Right atrium auricular region (tissue), 2 donors: Measurements from ENCODE around the gene CDC42BPG. TPM values are rescaled to one million over a fixed set of nuclear protein-coding genes. Genes with fewer than 3 reads are reported as not detected.
A peak's percentile ranks its signal among the peaks of the same experiment; 100 is the strongest.

Experiments used
- DNase-seq: peaks from one replicate; pipeline ENCODE4 v3.0.0-alpha.2; 2019; ENCODE audit warnings: low spot score
- H3K27ac ChIP-seq, 2 donors: fragments of 200-600 bp; sonication (generic); 1 replicate in 1 of 2; 2 replicates in 1 of 2; pipeline ENCODE4 v1.5.1; 2016 to 2019
- H3K27me3 ChIP-seq, 2 donors: fragments of 200-600 bp; sonication (generic); one replicate each; pipeline versions ENCODE4 v1.5.1 to v1.6.0; 2017 to 2019
- H3K36me3 ChIP-seq: fragments of 200-600 bp; sonication (generic); one replicate; pipeline ENCODE4 v1.5.1; 2016
- H3K4me1 ChIP-seq, 2 donors: fragments of 200-600 bp; sonication (generic); one replicate each; pipeline versions ENCODE4 v1.5.1 to v1.6.0; 2017 to 2019
- H3K4me3 ChIP-seq, 2 donors: fragments of 200-600 bp; sonication (generic); 1 replicate in 1 of 2; 2 replicates in 1 of 2; pipeline ENCODE4 v1.5.1; 2017 to 2019; ENCODE audit warnings: mild to moderate bottlenecking in 1 of 2, moderate library complexity in 1 of 2
- H3K9me3 ChIP-seq, 2 donors: fragments of 200-600 bp; sonication (generic); one replicate each; pipeline ENCODE4 v1.5.1; 2019
- CTCF ChIP-seq, 2 donors: fragments of 200-600 bp; sonication (generic); IDR thresholded peaks; one replicate each; pipeline ENCODE4 v1.5.1; 2019; ENCODE audit warnings: antibody characterized with exemption in 2 of 2
- total RNA-seq, 2 donors: library from RNA; depleted of rRNA; stranded (reverse); fragments of >200 nt; gene quantifications; one replicate each; pipeline ENCODE4 v1.1.0, GENCODE V29; 2016

CDC42BPG gene
- total RNA-seq, 2 donors from 2014 or later = 0.33 to 1.0 TPM

GRCh38 chr11:64864473-64865285 is 20.2 kb upstream of the CDC42BPG start:
- Histone ChIP-seq H3K9me3 (no peaks in the 10 kb centered on the region), H3K4me3 (peak overlapping the region in 1 of 2 donors; percentile 14), H3K27ac (peak overlapping the region; percentile 91 to 96), H3K27me3 (no peaks in the 10 kb centered on the region), H3K4me1 (peaks cover 0 to 89% of the 10 kb centered on the region in 2 donors), H3K36me3 (peaks cover 11% of the 10 kb centered on the region)
- TF ChIP-seq CTCF (IDR thresholded peaks at IDR 0.05) = no peak
- peak; percentile 86 for DNase-seq

GRCh38 chr11:64864135-64864472 is 19.7 kb upstream of the CDC42BPG start:
- H3K4me3 ChIP-seq = peak overlapping the region in 1 of 2 donors; percentile 14
- H3K27me3 ChIP-seq = no peaks in the 10 kb centered on the region
- no peak for TF ChIP-seq CTCF (IDR thresholded peaks at IDR 0.05)
- peaks cover 15% of the 10 kb centered on the region for H3K36me3 ChIP-seq
- DNase-seq = no peak
- peaks cover 0 to 89% of the 10 kb centered on the region in 2 donors for H3K4me1 ChIP-seq
- peak overlapping the region; percentile 91 to 96 for H3K27ac ChIP-seq
- H3K9me3 ChIP-seq = no peaks in the 10 kb centered on the region

DNA sequence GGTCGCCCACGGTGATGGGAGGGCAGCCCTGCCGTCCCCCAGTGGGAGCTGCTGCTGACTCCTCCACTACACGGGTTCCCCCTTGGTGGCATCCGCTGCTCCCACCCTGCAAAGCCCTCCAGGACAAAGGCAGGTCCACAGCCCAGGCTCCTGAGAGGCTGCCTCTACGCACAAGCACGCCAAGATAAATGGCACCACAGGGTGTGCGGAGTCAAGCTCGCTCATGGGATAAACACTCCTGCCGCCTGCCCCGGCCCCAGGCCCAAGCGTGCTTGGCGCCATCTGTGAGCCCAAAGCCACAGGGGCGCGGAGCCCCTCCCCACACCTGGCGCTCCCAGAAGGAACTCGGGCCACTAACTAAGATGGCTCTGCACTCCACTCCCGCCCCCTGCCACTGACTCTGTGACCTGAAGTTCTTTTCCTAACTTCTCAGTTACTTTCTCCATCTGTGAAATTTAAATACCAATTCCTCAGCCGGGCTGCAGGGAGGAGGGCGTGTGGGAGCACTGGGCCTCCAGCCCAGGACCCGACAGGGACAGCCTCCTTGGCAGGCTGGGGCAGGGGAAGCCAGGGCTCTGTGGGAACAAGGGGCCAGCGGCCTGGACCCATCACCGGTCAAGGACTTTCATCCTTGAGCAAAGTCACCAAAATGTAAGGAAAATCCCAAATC is 19.1 kb upstream of the CDC42BPG start:
- Histone ChIP-seq H3K27ac (peak overlapping the region; percentile 91 to 96), H3K27me3 (no peaks in the 10 kb centered on the region), H3K4me3 (peak overlapping the region in 1 of 2 donors; percentile 14), H3K36me3 (peaks cover 15% of the 10 kb centered on the region), H3K9me3 (no peaks in the 10 kb centered on the region), H3K4me1 (peaks cover 0 to 89% of the 10 kb centered on the region in 2 donors)
- no peak for DNase-seq
- TF ChIP-seq CTCF (IDR thresholded peaks at IDR 0.05) = no peak

- Histone ChIP-seq H3K9me3 (no peaks in the 10 kb centered on the region), H3K27me3 (no peaks in the 10 kb centered on the region), H3K4me1 (peaks cover 0 to 89% of the 10 kb centered on the region in 2 donors), H3K27ac (peak overlapping the region; percentile 91 to 96), H3K36me3 (peaks cover 13% of the 10 kb centered on the region), H3K4me3 (no peak overlapping the region)
- no peak for TF ChIP-seq CTCF (IDR thresholded peaks at IDR 0.05)
- DNase-seq = no peak
These were observed 18.5 kb upstream of the CDC42BPG start for GRCh38 chr11:64862987-64863390.

GRCh38 chr11:64861227-64861975 is 16.9 kb upstream of the CDC42BPG start:
- no peak overlapping the region for H3K4me3 ChIP-seq
- DNase-seq = no peak
- peaks cover 3 to 96% of the 10 kb centered on the region in 2 donors for H3K4me1 ChIP-seq

More at GRCh38 chr11:64861227-64861975, 16.9 kb upstream of the CDC42BPG start:
- peak overlapping the region; percentile 91 to 96 for H3K27ac ChIP-seq
- H3K9me3 ChIP-seq = no peaks in the 10 kb centered on the region
- H3K36me3 ChIP-seq = peaks cover 17% of the 10 kb centered on the region
- TF ChIP-seq CTCF (IDR thresholded peaks at IDR 0.05) = no peak
- H3K27me3 ChIP-seq = no peaks in the 10 kb centered on the region
